Measurements from ENCODE around the gene SYNE1. TPM values are rescaled to one million over a fixed set of nuclear protein-coding genes. Genes with fewer than 3 reads are reported as not detected.

SYNE1 gene
- total RNA-seq, 3 donors from 2014 or later (not counting 1 experiment from before 2014, with no cell fraction given), result 489 to 570 (median 498) TPM

DNA sequence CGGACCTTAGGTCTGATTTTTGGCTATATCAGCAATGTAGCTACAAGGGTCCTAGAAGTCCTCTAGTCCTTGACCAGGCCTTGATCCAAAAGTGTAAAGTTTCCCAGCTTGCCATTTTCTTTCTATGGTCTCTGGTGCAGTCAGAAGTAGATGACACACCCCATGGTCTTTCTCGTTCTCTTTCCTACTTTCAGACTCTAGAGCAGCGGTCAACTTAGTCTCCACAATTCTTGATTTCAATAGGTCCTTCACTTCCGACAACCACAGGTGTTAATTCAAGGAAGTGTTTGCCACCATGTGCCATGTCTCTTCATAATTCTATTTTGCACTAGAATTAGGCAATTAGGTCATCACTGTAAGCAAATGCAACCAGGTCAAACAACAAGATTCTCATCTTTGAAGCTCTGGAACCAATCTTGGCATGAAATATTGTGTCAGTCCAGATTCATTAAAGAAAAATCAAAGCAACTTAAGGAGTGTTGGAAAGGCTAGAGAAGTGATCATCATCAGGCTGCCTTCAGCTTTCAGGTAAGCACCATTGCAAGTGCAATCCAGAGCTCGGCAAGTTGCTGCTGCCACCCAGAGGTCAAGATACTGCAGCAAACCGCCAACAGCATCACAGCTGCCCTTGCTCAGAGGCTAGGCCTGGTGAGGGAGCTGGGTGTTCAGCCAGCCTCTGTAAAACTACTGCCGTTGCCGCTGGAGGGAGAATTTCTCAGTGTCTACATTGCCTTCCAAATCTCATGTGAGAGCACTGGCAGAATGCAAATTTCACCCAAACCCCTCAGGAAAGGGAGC lies 5.6 kb upstream of the SYNE1 start:
- intact Hi-C loops (cut with micrococcal nuclease), result loop anchor here (1.0 kb wide), 2 partner anchors 90 to 157 kb away; no protein-coding TSS in a partner anchor
- peaks cover 11 to 14% of the 10 kb centered on the region in 2 donors for H3K27me3 Mint-ChIP-seq (ENCODE audit: low read depth in 2 of 2)

DNA sequence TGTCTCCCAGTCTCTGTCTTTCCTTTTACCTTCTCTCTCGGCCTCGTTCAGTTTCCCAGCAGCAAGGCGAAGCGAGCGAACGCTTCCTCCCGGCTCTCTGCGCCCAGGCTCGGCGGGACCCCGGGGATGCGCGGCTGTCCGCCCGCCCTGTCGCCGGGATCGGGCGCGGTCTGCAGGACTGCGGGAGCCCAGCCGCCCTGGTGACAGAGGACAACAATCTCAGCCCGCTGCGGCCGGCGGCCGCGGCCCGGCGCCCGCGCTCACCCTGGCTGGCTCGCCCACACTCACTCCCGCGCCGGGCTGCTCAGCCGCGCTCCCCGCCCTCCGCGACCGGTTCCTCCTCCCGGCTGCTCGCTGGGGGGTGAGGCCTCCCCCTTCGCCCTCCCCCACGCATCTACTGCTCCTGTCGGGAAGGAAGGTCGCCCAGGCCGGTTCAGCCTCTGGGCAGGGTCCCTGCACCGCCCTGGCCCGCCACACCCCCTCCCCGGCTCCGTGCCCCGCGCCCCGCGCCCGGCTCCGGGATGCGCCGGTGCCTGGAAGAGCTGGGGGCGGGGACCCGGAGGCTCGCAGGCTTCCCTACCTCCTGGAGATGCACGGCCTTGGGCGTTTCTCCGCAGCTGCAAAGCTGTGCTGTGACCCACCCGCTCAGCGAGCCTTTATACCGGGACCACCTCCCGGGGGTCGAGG lies 410 bp downstream of the SYNE1 start:
- H3K36me3 Mint-ChIP-seq, result no peaks in the 10 kb centered on the region
- Histone ChIP-seq H3K9me3 (ENCODE audit: control insufficient read depth, insufficient read depth, low read length) (no peaks in the 10 kb centered on the region), H3K27me3 (ENCODE audit: control insufficient read depth, insufficient read depth, low read length) (no peaks in the 10 kb centered on the region), H3K4me3 (ENCODE audit: low read length) (peak overlapping the region; percentile 71), H3K4me1 (ENCODE audit: control insufficient read depth, insufficient read depth, low read length) (peaks cover 19% of the 10 kb centered on the region), H3K27ac (ENCODE audit: low read length) (peak overlapping the region; percentile 72), H3K36me3 (ENCODE audit: control insufficient read depth, insufficient read depth, low read length) (peaks cover 2% of the 10 kb centered on the region)
- H3K4me1 Mint-ChIP-seq, result peaks cover 64 to 69% of the 10 kb centered on the region in 2 donors
- H3K4me3 Mint-ChIP-seq, result peak overlapping the region; percentile 98
- intact Hi-C loops (cut with micrococcal nuclease), result loop anchor here (5.0 kb wide), 1 partner anchor 39 kb away; no protein-coding TSS in a partner anchor
- under 1% methylated on average over 72 of the region's 72 CpGs for WGBS (ENCODE audit: insufficient coverage)
- H3K9me3 Mint-ChIP-seq, result no peaks in the 10 kb centered on the region
- H3K27me3 Mint-ChIP-seq (ENCODE audit: low read depth in 2 of 2), result no peaks in the 10 kb centered on the region
- ATAC-seq, result peak; percentile 51 to 56 (median 52)
- TF ChIP-seq, protein P1, sequence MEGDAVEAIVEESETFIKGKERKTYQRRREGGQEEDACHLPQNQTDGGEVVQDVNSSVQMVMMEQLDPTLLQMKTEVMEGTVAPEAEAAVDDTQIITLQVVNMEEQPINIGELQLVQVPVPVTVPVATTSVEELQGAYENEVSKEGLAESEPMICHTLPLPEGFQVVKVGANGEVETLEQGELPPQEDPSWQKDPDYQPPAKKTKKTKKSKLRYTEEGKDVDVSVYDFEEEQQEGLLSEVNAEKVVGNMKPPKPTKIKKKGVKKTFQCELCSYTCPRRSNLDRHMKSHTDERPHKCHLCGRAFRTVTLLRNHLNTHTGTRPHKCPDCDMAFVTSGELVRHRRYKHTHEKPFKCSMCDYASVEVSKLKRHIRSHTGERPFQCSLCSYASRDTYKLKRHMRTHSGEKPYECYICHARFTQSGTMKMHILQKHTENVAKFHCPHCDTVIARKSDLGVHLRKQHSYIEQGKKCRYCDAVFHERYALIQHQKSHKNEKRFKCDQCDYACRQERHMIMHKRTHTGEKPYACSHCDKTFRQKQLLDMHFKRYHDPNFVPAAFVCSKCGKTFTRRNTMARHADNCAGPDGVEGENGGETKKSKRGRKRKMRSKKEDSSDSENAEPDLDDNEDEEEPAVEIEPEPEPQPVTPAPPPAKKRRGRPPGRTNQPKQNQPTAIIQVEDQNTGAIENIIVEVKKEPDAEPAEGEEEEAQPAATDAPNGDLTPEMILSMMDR (IDR thresholded peaks at IDR 0.05), result no peak
- H3K27ac Mint-ChIP-seq, result peak overlapping the region; percentile 89 to 93
- peak; percentile 35 to 40 for DNase-seq

More for the DNA sequence above, 5.6 kb upstream of the SYNE1 start:
- ATAC-seq (peak; percentile 82 to 100 (median 99)), DNase-seq (peak; percentile 51 to 74)
- H3K27ac ChIP-seq (ENCODE audit: low read length), result no peak overlapping the region
- no peaks in the 10 kb centered on the region for H3K27me3 ChIP-seq (ENCODE audit: control insufficient read depth, insufficient read depth, low read length)
- peaks cover 3% of the 10 kb centered on the region for H3K4me1 ChIP-seq (ENCODE audit: control insufficient read depth, insufficient read depth, low read length)
- no peaks in the 10 kb centered on the region for H3K9me3 Mint-ChIP-seq
- no peak overlapping the region for H3K4me3 ChIP-seq (ENCODE audit: low read length)
- H3K4me1 Mint-ChIP-seq, result peaks cover 27 to 31% of the 10 kb centered on the region in 2 donors
- no peak overlapping the region for H3K4me3 Mint-ChIP-seq
- no peak overlapping the region for H3K27ac Mint-ChIP-seq
- no peaks in the 10 kb centered on the region for H3K36me3 ChIP-seq (ENCODE audit: control insufficient read depth, insufficient read depth, low read length)
- 49% methylated on average over 8 of the region's 8 CpGs for WGBS (ENCODE audit: insufficient coverage)
- no peaks in the 10 kb centered on the region for H3K36me3 Mint-ChIP-seq
- TF ChIP-seq, protein P1 (IDR thresholded peaks at IDR 0.05), result peak; percentile 65
- H3K9me3 ChIP-seq (ENCODE audit: control insufficient read depth, insufficient read depth, low read length), result no peaks in the 10 kb centered on the region

DNA sequence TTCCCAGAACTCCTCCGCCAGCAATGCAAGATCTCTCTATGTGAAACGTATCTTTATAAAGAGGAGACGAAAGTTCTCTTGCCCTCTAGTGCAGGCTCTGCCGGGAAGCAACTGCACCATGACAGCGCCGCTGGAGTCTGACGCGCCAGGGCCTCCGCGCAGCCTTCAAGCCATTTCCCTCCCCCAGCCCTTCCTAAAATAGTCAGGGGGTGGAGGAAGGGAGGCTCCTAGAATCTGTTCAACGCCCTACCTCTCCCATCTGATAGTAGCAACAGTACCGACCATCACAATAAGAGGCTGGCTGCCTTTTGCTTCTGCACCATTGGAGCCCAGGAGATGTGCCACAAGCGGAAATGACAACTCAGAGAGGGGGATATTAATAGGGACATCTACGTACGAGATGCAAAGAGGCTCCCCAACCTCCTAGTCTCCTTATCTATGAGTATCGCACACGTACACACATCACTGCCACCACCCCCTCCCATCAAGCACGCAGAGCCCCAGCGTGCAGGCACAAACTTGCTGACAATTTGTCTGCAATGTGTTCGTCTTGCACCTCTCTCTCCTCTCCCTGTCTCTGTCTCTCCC lies 1.0 kb downstream of the SYNE1 start:
- Mint-ChIP-seq H3K4me3 (peak overlapping the region; percentile 98), H3K36me3 (no peaks in the 10 kb centered on the region), H3K9me3 (no peaks in the 10 kb centered on the region), H3K27me3 (ENCODE audit: low read depth in 2 of 2) (no peaks in the 10 kb centered on the region), H3K27ac (peak overlapping the region; percentile 89 to 93), H3K4me1 (peaks cover 71 to 73% of the 10 kb centered on the region in 2 donors)
- Histone ChIP-seq H3K27ac (ENCODE audit: low read length) (peak overlapping the region; percentile 72), H3K9me3 (ENCODE audit: control insufficient read depth, insufficient read depth, low read length) (no peaks in the 10 kb centered on the region), H3K27me3 (ENCODE audit: control insufficient read depth, insufficient read depth, low read length) (no peaks in the 10 kb centered on the region), H3K4me1 (ENCODE audit: control insufficient read depth, insufficient read depth, low read length) (peaks cover 24% of the 10 kb centered on the region), H3K36me3 (ENCODE audit: control insufficient read depth, insufficient read depth, low read length) (peaks cover 2% of the 10 kb centered on the region), H3K4me3 (ENCODE audit: low read length) (peak overlapping the region; percentile 71)
- ATAC-seq, result peak; percentile 39 to 58 (median 48)
- TF ChIP-seq, protein P1 (IDR thresholded peaks at IDR 0.05), result no peak
- peak; percentile 24 to 70 for DNase-seq
- 6% methylated on average over 14 of the region's 20 CpGs for WGBS (ENCODE audit: insufficient coverage)
- intact Hi-C loops (cut with micrococcal nuclease), result loop anchor here (5.0 kb wide), 1 partner anchor 39 kb away; no protein-coding TSS in a partner anchor

All from natural killer cell (primary cell).